Stimulated activated CD4-positive, alpha-beta T cell treated with anti-CD3 and anti-CD28 coated beads, Interleukin-4, amount 100 ng/mL, for 4 hours (primary cell): ENCODE results near the gene LRCH3.
"Not testable (repeated sequence)": the region's sequence is repeated elsewhere in the genome, so short reads cannot be mapped to it uniquely, and the experiment has no call there.

Experiments
- DNase-seq, 2 experiments: peaks; one replicate each; pipeline ENCODE4 v3.0.0-alpha.2; 2020

Gene LRCH3

DNA sequence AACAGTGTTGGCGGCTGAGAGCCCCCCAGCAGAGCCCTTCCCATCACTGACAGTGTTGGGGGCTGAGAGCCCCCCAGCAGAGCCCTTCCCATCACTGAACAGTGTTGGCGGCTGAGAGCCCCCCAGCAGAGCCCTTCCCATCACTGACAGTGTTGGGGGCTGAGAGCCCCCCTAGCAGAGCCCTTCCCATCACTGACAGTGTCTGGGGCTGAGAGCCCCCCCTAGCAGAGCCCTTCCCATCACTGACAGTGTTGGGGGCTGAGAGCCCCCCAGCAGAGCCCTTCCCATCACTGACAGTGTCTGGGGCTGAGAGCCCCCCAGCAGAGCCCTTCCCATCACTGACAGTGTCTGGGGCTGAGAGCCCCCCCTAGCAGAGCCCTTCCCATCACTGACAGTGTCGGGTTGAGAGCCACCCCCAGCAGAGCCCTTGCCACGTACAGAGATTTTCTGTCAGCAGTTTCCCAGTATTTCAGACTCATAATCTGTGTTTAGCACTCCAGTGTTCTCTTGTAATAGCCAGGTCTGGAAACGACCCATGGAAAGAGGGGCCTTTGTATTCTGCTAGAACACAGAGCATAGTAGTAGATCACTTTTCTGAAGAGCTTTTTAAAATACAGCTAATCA is 96.5 kb downstream of the LRCH3 start:
- not testable (repeated sequence) for DNase-seq

DNA sequence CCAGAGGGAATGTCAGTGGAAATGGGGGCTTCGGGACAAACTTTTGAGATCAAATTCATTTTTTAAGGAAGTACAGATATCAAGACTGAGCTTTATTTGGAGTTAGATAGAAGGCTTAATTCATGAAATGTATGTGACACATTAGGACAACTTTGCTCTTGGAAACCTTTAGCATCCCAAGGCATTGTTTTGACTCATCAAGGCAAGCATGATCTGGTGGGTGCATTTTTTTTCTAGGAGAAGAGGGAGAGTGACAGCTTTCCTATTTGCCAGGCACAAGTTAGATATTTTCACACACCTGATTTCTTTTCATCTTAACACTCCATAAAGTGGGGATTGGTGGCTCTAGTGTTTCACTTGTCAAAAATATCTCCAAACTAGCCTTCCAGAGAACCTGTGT is 97.5 kb downstream of the LRCH3 start:
- DNase-seq = no peak

DNA sequence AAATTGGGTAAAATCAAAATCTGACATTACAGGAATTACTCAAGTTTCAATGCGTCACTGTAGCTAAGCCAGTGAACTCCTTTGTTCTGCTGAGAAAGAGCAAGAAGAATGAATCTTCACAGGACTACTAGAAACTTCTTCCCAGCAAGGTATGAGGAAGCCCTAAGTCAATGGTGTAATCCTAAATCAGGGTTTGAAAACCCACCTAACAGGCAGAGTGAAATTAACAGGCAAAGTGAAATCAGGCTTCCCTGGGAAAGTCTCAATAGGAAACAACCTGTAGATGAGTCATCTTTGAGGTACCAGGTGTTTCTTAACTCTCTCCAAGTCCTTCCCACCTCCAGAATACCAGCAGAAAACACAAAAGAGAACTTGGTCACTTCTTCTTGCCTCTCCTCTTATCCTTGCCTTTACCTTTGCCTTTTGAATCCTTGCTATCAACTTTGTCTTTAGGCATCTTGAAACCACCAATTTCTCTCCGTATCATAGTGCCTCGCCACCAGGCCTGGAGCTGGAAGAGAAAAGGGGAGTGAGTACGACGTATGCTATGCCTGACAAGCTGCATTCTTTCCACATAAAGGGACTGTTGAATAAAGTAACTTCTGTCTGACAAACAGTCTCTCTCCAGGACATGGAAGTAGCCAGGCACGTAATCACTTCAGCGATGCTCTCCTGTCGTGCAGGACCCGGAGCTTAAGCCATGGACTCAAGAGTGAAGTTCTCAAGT is 98.3 kb downstream of the LRCH3 start:
- DNase-seq = no peak

DNA sequence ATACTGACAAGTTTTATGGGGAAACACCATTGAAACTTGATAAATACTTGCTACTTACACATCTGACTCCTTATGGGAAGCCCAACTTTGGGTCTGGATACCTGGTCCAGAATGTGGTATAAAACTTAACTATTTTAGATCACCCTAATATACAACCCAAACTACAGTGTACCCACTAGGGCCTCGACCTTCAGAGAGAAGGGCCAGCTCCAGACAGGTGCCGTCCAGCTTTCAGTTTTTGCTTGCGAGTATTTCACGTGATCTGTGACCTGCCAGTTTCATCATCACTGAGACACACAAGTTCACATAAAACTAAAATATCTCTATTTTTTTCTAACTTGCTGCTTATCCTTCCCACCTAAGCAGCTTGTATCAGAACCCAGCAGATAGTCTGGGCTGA is 99.6 kb downstream of the LRCH3 start:
- DNase-seq = no peak

DNA sequence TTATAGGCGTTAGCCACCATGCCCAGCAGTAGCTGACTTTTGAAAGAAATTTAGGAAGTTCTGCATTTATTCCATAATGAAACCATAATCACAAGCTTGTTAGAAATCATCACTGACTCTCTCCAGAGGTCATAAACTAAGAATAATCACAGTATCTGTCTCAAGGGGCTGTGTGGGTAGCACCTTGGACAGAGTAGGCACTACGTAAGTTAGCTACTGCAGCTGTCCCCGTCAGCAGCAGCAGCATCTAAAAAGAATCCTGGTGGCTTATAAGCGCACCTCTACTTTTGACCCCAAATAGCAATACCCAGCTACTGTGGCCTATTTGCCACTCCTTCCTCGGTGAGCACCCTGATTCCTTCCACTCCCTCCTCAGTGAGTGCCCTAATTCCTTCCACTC is 101.1 kb downstream of the LRCH3 start:
- no peak for DNase-seq

DNA sequence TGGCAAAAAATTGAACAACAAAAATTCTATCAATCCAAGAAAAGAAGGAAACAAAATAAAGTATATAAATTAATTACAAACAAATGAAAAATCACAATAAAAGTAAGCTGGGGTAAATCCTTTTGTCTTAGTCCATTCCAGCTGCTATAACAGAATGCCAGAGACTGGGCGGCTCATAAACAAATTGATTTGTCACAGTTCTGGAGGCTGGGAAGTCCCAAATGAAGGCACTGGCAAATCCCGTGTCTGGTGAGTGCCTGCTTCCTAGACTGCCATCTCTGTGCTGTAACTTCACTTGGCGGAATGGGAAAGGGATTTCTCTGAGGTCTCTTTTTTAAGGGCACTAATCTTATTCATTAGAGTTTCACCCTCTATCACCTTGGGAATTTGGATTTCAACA is 105.4 kb downstream of the LRCH3 start:
- no peak for DNase-seq

DNA sequence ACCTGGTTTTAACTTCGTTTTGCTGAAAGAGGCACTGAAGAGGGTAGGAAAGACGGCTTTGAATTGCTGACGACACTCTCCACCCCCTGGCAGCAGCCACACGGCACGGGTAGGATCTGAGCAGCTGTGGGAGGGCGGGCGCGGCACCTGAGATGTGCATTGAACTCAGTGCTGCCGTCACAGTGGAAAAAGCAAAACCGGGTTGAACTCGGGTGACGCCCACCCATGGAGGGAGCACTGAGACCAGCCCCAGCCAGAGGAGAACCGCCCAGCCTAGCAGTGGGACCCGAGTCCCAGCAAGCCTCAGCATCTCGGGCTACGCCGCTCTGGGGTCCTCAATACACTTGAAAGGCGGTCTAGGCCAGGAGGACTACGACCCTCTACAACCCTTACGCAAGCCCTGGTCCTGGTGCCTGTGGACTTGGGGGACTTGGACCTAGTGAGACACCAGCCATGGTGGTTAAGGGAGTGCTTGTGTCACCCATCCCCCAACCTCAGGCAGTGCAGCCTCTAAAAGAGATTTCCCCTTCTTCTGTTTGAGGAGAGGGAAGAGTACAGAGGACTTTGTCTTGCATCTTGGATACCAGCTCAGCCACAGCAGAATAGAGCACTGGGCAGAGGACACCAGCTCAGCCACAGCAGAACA is 108.9 kb downstream of the LRCH3 start:
- DNase-seq = no peak

DNA sequence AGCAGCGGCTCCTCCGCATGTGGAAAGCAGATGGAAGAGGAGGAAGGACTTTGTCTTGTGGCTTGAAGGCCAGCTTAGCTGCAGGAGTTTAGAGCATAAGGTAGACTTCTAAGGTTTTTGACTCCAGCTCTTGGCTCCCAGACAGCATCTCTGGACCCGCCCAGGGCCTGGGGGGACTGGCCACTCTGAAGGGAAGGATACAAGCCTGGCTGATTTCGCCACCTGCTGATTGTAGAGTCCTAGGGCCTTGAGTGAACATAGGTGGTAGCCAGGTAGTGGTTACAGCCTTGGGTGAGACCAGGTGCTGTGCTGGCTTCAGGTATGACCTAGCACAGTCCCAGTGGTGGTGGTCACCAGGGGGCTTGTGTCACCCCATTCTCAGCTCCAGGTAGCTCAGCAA is 110.6 kb downstream of the LRCH3 start:
- no peak for DNase-seq

DNA sequence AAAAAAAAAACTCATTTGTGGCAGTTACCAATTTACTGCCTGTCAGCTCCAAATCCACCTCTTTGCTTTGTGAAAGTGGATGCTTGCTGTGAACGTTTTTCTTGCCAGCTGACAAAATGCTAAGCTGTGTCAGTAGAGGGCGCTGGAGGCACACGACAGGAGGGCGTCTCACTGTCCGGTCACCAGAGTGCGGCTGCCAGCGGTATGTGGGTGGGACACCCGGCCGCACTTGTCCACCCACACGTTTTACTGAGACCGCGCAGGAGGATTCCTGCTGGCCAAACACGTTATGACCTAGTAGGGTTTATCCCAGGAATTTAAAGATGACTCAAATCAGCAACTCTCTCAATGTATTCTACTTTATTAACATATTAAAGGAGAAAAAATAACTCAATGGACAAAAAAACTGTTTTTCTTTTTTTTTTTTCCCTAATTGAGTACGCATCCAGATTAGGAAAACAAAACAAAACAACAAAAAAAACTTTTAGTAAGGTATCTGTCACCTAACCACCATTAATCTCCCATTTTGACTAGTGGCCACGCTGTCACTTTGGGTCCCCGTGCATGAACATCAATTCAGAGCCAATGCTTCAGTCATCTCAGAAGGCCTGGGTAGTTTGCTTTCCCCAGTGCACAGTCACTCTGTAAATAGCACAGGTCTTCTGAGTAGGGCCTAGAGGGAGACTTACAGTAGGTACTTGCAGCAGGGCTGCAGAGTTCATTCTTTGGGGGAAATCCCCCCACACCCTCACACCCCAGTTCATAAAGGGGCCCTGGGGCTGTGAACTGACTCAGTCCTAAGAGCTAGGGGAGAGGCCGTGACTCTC is 115.2 kb downstream of the LRCH3 start:
- DNase-seq = peak; percentile 66 to 73

DNA sequence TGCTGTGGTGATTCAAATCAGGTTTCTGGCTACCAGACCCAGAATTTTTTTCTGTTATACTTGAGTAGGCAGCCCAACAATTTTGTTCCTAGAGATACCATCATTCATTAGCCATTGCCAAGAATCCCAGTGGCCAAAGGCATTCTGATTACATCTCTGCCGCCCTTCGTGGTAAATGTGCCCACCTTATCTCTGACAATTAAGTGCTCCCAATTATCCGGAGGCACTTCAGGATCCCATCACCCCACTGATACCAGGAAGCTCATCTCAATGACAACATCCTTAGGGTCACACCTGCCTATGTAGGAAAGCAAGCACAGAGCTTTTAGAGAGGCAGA is 115.8 kb downstream of the LRCH3 start:
- no peak for DNase-seq

DNA sequence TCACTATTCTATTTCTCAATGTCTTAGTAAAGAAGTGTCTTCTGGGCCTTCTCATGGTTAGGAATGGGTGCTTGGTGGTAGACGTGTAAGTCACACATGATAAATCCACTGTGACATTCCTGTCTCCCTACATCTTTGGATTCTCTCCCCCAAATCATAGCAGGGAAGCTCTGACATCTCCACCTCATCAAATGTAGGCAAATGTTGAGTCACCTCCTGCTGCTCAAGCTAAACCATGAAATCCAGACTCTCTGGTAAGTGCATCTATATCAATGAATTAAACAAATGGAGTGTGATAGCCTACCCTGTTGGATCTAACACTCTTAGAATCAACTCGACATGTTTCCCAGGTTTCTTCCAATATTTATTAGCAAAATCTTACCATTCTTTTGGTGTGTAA is 116.1 kb downstream of the LRCH3 start:
- DNase-seq = no peak

DNA sequence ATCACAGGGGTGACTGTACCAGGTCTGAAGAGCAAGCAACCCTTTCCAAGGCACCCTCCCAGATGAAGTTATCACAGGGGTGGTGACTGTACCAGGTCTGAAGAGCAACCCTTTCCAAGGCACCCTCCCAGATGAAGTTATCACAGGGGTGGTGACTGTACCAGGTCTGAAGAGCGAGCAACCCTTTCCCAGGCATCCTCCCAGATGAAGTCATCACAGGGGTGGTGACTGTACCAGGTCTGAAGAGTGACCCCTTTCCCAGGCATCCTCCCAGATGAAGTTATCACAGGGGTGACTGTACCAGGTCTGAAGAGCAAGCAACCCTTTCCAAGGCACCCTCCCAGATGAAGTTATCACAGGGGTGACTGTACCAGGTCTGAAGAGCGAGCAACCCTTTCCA is 117.5 kb downstream of the LRCH3 start:
- not testable (repeated sequence) for DNase-seq

DNA sequence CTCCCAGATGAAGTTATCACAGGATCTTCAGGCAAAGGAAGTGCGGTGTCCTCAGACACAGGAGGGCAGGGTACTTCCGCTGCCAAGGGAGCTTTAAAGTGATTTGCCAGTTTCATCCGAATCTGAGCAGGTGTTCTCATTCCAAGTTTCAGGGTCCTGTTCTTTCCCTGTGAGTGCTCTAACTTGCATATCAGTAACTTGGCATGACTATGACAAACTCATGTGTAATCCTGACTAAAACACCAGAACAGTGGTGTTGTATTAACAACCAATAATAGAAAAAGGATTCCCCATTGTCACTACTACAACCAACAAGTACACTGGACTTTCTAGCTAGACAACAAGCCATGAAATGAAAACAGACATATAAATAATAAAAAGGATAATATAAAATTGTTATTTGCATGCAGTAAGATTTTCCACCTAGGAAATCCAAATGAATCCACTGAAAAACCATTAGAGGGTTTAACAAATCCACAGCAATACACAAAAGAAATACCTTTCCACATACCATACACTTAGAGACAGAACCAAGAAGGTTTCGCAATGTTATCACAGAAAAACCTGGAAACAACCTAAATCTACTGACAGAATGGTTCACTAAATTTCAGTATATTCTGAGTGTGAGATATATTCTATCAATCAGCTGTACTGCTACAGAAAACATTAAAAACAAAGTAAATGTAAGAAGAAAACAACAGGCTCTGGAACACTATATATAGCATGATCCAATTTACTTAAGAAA is 118.1 kb downstream of the LRCH3 start:
- no peak for DNase-seq

DNA sequence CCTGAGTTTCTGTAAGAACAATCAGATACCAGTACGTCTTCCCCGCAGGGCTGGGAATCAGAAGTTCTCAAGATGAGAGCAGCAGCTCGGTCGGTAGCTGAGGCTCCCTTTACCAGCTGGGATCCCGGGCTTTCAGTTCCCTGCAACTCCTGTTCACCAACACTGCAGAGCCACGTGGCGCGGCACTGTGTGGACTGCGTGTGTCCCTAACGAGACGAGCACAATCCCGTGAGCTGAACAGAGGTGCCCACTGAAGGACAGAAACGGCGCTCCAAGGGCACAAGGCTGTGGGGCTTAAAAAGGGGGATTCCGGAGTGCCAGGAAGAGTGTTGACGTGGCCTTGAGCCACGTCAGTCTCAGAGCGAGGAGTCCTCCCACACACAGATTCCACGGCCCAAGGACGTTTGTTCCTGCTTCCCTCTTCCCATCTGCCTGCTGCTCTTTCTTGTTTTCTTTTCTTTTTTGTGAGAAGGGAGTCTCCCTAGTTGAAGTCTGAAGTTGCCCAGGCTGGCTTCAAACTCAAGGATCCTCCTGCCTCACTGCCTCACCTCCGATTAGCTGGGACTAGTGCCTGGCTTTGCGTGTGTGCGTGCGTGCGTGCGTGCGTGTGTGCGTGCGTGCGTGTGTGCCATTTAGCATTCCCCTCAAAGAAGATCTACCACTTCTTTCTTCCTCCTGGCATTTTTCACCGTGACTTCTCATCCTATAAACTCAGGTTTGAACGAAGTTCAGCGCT is 121.9 kb downstream of the LRCH3 start:
- DNase-seq = no peak

DNA sequence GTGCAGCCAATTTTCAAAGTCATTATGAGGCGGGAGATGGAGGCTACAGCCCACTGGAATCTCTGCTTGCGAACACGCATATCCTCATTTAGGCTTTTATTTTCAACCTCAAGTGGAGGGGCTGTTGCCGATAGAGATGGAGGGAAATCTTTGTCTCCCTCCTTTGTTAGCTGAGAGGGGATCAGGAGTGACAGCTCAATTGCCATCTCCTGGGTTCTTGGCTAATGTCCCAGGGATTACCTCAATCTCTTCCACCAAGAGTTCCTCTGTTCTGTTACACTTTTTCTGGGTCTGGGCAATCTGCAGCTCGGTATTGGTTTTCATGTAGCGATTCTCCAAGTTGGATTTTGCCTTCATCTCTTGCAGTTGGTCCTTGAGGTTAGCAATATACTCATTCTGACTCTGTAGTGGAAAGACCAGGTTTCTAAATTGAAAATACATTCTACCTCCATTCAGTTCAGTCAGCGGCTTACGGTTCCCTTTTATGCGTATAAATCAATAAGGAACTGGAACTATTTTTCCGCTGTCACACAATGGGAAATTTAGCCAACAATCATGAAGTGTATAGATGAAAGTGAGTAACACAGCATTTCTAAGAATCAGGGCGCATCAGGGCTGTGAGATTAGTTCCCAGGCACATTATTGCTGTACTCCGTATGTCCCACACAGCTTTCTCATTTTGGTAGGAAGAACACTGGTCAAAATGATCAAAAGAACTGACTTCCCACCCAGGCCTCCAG is 122.8 kb downstream of the LRCH3 start:
- no peak for DNase-seq

DNA sequence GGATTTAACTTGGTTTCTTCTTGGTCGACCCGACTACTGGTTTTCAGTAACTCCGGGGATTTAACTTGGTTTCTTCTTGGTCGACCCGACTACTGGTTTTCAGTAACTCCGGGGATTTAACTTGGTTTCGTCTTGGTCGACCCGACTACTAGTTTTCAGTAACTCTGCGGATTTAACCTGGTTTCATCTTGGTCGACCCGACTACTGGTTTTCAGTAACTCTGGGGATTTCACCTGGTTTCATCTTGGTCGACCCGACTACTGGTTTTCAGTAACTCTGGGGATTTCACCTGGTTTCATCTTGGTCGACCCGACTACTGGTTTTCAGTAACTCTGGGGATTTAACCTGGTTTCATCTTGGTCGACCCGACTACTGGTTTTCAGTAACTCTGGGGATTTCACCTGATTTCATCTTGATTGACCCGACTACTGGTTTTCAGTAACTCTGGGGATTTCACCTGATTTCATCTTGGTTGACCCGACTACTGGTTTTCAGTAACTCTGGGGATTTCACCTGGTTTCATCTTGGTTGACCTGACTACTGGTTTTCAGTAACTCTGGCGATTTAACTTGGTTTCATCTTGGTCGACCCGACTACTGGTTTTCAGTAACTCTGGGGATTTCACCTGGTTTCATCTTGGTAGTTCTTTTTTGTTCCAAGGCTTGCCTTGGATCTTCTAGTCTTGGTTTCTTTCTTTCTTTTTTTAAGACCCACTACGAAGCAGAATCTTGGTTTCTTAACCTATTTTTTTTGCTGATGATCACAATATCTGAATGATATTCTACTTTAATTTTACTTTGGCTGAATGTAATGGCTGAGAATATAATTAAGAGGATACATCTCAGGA is 130.6 kb downstream of the LRCH3 start:
- DNase-seq = not testable (repeated sequence)

DNA sequence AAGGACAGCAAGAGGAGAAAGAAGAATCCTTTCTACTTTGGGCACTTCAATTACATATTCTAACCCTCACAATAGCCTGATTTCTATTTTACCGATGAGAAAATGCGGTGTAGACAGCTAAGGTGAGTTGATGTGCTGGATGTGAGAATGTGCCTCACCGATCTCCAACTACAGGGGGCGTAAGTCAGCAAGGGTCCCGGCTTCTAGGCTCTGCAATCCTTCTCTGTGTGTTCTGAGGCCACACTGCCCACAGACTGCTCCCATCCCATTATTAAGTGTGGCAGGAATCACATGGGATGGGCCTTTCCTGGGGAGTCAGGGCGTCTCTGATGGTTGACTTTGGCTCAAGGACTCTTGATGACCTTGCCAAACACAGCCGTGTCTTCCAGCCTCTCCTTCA is 135.4 kb downstream of the LRCH3 start:
- no peak for DNase-seq

DNA sequence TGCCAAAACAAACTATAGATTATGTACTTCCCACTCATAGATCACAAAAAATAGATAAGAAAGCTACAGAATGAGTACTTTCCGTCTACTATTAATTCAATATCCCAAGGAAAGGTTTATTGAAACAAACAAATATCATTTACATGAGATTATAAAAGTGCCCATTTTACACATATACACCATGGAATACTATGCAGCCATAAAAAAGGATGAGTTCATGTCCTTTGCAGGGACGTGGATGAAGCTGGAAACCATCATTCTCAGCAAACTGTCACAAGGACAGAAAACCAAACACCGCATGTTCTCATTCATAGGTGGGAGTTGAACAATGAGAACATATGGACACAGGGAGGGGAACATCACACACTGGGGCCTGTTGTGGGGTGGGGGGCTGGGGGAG is 136.5 kb downstream of the LRCH3 start:
- not testable (repeated sequence) for DNase-seq

DNA sequence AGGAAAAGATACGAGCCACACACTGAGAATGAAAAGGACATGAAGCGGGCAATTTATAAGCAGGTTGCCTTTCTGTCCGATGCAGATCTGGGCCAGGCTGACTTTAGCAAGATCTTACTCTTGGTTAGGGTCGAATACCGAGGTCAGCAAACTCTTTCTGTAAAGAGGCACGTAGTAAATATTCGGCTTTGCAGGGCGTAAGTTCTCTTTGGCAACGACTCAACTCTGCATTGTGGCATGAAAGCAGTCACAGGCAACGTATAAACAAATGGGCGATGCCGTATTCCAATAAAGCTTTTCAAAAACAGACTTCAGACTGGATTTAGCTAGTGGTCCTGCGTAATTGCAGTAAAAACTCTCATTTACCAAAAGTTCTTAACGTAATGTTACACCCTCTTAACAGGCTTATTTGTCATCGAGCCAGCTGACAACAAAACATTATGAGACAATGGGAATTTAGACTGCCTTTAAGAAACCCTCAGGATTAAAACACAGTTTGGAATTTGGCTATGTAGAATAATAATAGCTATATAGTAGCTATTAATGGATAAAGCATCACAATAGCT is 145.8 kb downstream of the LRCH3 start:
- DNase-seq = no peak
